Mesenchymal stem cell (in vitro differentiated cells and primary cell): ENCODE results near the gene LPCAT1.
"Not testable (repeated sequence)": the region's sequence is repeated elsewhere in the genome, so short reads cannot be mapped to it uniquely, and the experiment has no call there.

ENCODE experiments used
- DNase-seq: peaks from one replicate; pipeline ENCODE4 v3.0.0-alpha.2; 2013
- H2AFZ ChIP-seq: one replicate; pipeline ENCODE4 v1.6.1; 2013; ENCODE audit warnings: low read depth, mild to moderate bottlenecking, control low read depth, inconsistent platforms, low read length, moderate library complexity
- H2AK5ac ChIP-seq: 2 replicates; pipeline ENCODE4 v1.6.1; 2013; ENCODE audit warnings: low read length, moderate library complexity, mild to moderate bottlenecking, inconsistent platforms; ENCODE audit not compliant: severe bottlenecking
- H2BK120ac ChIP-seq: one replicate; pipeline ENCODE4 v1.6.1; 2013; ENCODE audit warnings: low read depth, mild to moderate bottlenecking, inconsistent platforms, low read length, moderate library complexity
- H2BK12ac ChIP-seq, 2 experiments: one replicate each; pipeline ENCODE4 v1.6.1; 2013; ENCODE audit warnings: inconsistent platforms in 2 of 2, low read length in 2 of 2, mild to moderate bottlenecking in 2 of 2, moderate library complexity in 2 of 2, control low read depth in 1 of 2
- H2BK15ac ChIP-seq: one replicate; pipeline ENCODE4 v1.6.1; 2013; ENCODE audit warnings: mild to moderate bottlenecking, low read depth, inconsistent platforms; ENCODE audit not compliant: poor library complexity, severe bottlenecking
- H2BK5ac ChIP-seq: 2 replicates; pipeline ENCODE4 v1.6.1; 2013; ENCODE audit warnings: low read depth, mild to moderate bottlenecking, low read length, control low read depth, inconsistent platforms; ENCODE audit not compliant: poor library complexity, severe bottlenecking
- H3K14ac ChIP-seq, 2 experiments: one replicate each; pipeline ENCODE4 v1.6.1; 2013; ENCODE audit warnings: inconsistent platforms in 2 of 2, low read length in 2 of 2, control low read depth in 1 of 2, mild to moderate bottlenecking in 1 of 2, moderate library complexity in 1 of 2
- H3K18ac ChIP-seq, 2 experiments: one replicate each; pipeline ENCODE4 v1.6.1; 2013; ENCODE audit warnings: inconsistent platforms in 2 of 2, low read length in 2 of 2, control low read depth in 1 of 2, low read depth in 1 of 2, mild to moderate bottlenecking in 1 of 2
- H3K23ac ChIP-seq, 2 experiments: one replicate each; pipeline ENCODE4 v1.6.1; 2013; ENCODE audit warnings: inconsistent platforms in 2 of 2, low read length in 2 of 2, mild to moderate bottlenecking in 2 of 2, moderate library complexity in 2 of 2, control low read depth in 1 of 2
- H3K27ac ChIP-seq: 2 replicates; pipeline ENCODE4 v1.5.1; 2013; ENCODE audit warnings: mild to moderate bottlenecking, moderate library complexity, low read length, control low read depth, inconsistent platforms; ENCODE audit not compliant: poor library complexity, severe bottlenecking
- H3K27me3 ChIP-seq, 2 experiments: 2 replicates each; pipeline versions ENCODE4 v1.6.1 to v1.7.0; 2013; ENCODE audit warnings: low read length in 2 of 2, mild to moderate bottlenecking in 2 of 2, moderate library complexity in 2 of 2, control low read depth in 1 of 2, inconsistent platforms in 1 of 2; ENCODE audit not compliant: control insufficient read depth in 1 of 2, insufficient read depth in 1 of 2
- H3K36me3 ChIP-seq, 2 experiments: 2 replicates each; pipeline versions ENCODE4 v1.6.1 to v1.7.0; 2013; ENCODE audit warnings: low read length in 2 of 2, control low read depth in 1 of 2, inconsistent platforms in 1 of 2, low read depth in 1 of 2, mild to moderate bottlenecking in 1 of 2; ENCODE audit not compliant: insufficient read depth in 2 of 2, control insufficient read depth in 1 of 2
- H3K4ac ChIP-seq, 2 experiments: one replicate each; pipeline ENCODE4 v1.6.1; 2013; ENCODE audit warnings: inconsistent platforms in 2 of 2, low read length in 2 of 2, mild to moderate bottlenecking in 2 of 2, moderate library complexity in 2 of 2, control low read depth in 1 of 2, low read depth in 1 of 2
- H3K4me1 ChIP-seq: 2 replicates; pipeline ENCODE4 v1.6.1; 2013; ENCODE audit warnings: low read depth, low read length, control low read depth; ENCODE audit not compliant: control insufficient read depth, insufficient read depth
- H3K4me2 ChIP-seq: 2 replicates; pipeline ENCODE4 v1.6.1; 2013; ENCODE audit warnings: low read length, mild to moderate bottlenecking, inconsistent platforms; ENCODE audit not compliant: poor library complexity, severe bottlenecking
- H3K4me3 ChIP-seq, 2 experiments: 2 replicates each; pipeline versions ENCODE4 v1.5.1 to v1.7.0; 2013; ENCODE audit warnings: low read length in 2 of 2, mild to moderate bottlenecking in 2 of 2, control low read depth in 1 of 2, low read depth in 1 of 2; ENCODE audit not compliant: insufficient read depth in 1 of 2
- H3K79me1 ChIP-seq: replicated peaks from 2 replicates; pipeline ENCODE4 v1.6.1; 2013; ENCODE audit warnings: mild to moderate bottlenecking, control low read depth, low read length, inconsistent platforms; ENCODE audit not compliant: poor library complexity, severe bottlenecking
- H3K9ac ChIP-seq: 2 replicates; pipeline ENCODE4 v1.7.0; 2013; ENCODE audit warnings: mild to moderate bottlenecking, low read length, moderate library complexity
- H3K9me3 ChIP-seq: 2 replicates; pipeline ENCODE4 v1.7.0; 2013; ENCODE audit warnings: mild to moderate bottlenecking, low read length; ENCODE audit not compliant: control insufficient read depth
- H4K8ac ChIP-seq: one replicate; pipeline ENCODE4 v1.6.1; 2013; ENCODE audit warnings: inconsistent platforms, mild to moderate bottlenecking, low read length, moderate library complexity
- H4K91ac ChIP-seq: one replicate; pipeline ENCODE4 v1.6.1; 2013; ENCODE audit warnings: mild to moderate bottlenecking, low read length, inconsistent platforms
- WGBS: methylation state at CpG from one replicate; pipeline ENCODE4 v1.1.7; 2013; ENCODE audit warnings: mixed read lengths; 5-methylcytosine and 5-hydroxymethylcytosine counted together

Gene LPCAT1

DNA sequence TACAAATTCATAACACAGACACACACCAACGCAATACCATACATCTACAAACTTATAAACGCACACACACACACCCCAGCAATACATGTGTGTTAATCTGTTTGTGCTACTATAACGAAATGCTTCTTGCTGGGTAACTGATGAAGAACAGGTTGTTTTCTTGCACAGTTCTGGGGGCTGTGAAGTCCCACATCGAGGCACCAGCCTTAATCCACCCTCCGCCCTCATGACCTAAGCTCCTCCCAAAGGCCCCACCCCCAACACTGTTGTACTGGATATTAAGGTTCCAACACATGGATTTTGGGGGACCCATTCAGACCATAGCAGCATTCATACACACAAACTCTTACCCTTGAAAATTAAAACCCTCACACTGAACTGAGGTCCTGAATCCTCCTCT, 38.8 kb upstream of the LPCAT1 start:
- H3K18ac ChIP-seq = no peak overlapping the region
- H4K91ac ChIP-seq = no peak overlapping the region
- H3K4me1 ChIP-seq = peaks cover 37% of the 10 kb centered on the region
- no peak overlapping the region for H2BK5ac ChIP-seq
- H3K14ac ChIP-seq = no peak overlapping the region
- H2AK5ac ChIP-seq = no peak overlapping the region
- H3K9ac ChIP-seq = no peak overlapping the region
- no peaks in the 10 kb centered on the region for H3K9me3 ChIP-seq
- H2AFZ ChIP-seq = no peak overlapping the region
- no peak overlapping the region for H4K8ac ChIP-seq
- no peak overlapping the region for H2BK15ac ChIP-seq
- no peak overlapping the region for H3K4me2 ChIP-seq
- no peak overlapping the region for H3K23ac ChIP-seq
- H2BK120ac ChIP-seq = no peak overlapping the region
- H3K27me3 ChIP-seq = peaks cover 0 to 6% of the 10 kb centered on the region in 2 experiments
- H3K4me3 ChIP-seq = no peak overlapping the region
- no peaks in the 10 kb centered on the region for H3K36me3 ChIP-seq
- H3K4ac ChIP-seq = no peak overlapping the region
- no peak overlapping the region for H2BK12ac ChIP-seq
- DNase-seq = no peak
- H3K79me1 ChIP-seq = no peaks in the 10 kb centered on the region
- 98% methylated on average over 3 of the region's 5 CpGs for WGBS
- H3K27ac ChIP-seq = no peak overlapping the region

DNA sequence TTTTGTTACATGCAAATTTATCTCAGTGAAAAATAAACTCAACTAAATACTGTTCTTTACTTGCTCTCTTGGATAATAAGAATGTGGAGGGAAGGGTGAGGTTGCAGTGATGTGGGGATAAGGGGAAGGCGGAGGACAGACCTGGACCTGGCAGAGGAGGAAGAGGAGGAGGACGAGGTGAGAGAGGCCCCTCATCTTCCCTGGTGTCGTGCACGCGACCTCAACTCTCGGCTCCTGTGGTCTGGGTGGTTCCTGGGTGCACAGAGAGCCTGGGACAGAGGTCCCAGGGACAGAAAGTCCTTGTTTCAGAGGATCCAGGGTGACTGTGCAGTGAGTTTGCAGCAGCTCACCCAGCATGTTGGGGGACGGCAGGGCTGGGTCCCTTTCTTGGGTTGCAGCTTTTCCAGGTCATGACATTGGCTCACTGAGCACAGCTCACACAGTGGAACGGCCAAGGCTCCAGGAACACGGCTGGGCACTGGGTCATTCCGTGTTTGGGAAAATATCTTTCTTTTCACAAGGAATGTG, 37.7 kb upstream of the LPCAT1 start:
- Histone ChIP-seq H3K14ac (peak overlapping the region in 1 of 2 experiments; percentile 66), H3K4me2 (no peak overlapping the region), H3K36me3 (no peaks in the 10 kb centered on the region), H3K79me1 (no peaks in the 10 kb centered on the region), H4K8ac (no peak overlapping the region), H3K4me3 (no peak overlapping the region), H3K18ac (no peak overlapping the region), H2BK120ac (no peak overlapping the region), H3K4me1 (peaks cover 39% of the 10 kb centered on the region), H2AK5ac (no peak overlapping the region), H2AFZ (no peak overlapping the region), H2BK15ac (no peak overlapping the region), H3K27me3 (peaks cover 0 to 6% of the 10 kb centered on the region in 2 experiments), H2BK12ac (no peak overlapping the region), H3K23ac (no peak overlapping the region), H2BK5ac (no peak overlapping the region), H3K9me3 (no peaks in the 10 kb centered on the region), H3K4ac (no peak overlapping the region), H3K27ac (no peak overlapping the region), H3K9ac (no peak overlapping the region), H4K91ac (no peak overlapping the region)
- DNase-seq = no peak
- WGBS = 93% methylated on average over 10 of the region's 10 CpGs

DNA sequence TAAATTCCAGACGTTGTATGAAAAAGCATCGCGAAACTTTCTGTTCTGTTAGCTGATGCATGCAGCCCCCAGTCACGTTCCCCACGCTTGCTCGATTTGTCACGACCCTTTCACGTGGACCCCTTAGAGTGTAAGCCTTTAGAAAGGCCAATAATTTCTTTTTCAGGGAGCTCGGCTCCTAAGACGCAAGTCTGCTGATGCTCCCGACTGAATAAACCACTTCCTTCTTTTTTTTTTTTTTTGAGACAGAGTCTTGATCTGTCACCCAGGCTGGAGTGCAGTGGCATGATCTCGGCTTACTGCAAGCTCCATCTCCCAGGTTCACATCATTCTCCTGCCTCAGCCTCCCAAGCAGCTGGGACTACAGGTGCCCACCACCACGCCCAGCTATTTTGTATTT, 36.7 kb upstream of the LPCAT1 start:
- not testable (repeated sequence) for H3K18ac ChIP-seq, H3K4ac ChIP-seq, H3K4me2 ChIP-seq, H2BK12ac ChIP-seq, H2BK15ac ChIP-seq, H4K91ac ChIP-seq, H3K4me3 ChIP-seq, H3K27me3 ChIP-seq, H3K27ac ChIP-seq, DNase-seq, H3K9ac ChIP-seq, H2AK5ac ChIP-seq, H2BK5ac ChIP-seq, H2BK120ac ChIP-seq, H2AFZ ChIP-seq, H3K9me3 ChIP-seq, H3K36me3 ChIP-seq, H3K79me1 ChIP-seq, H3K23ac ChIP-seq, H4K8ac ChIP-seq, H3K14ac ChIP-seq
- H3K4me1 ChIP-seq = peaks cover 39% of the 10 kb centered on the region
- 86% methylated on average over 12 of the region's 13 CpGs for WGBS

DNA sequence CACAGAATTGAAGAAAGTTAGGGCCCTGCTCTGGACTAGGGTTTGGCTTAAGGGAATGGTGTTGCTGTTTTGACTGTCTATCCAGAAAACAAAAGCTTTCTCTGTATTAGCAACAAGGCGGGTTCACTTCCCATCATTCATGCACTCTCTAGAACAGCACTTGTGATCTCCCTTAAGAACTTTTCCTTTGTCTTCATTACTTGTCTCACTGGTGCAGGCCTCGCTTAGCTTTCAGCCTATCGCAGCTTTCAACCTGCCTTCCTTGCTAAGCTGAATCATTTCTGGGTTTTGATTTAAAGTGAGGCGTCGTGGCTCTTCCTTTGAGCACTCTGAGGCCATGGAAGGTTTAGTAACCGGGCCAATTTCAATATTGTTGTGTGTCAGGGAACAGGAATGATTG, 35.2 kb upstream of the LPCAT1 start:
- Histone ChIP-seq H3K4me1 (peaks cover 40% of the 10 kb centered on the region), H2BK12ac (no peak overlapping the region), H3K79me1 (no peaks in the 10 kb centered on the region), H4K91ac (no peak overlapping the region), H3K9me3 (no peaks in the 10 kb centered on the region), H3K23ac (no peak overlapping the region), H2AFZ (no peak overlapping the region), H2BK5ac (no peak overlapping the region), H3K4me3 (no peak overlapping the region), H2AK5ac (no peak overlapping the region), H3K18ac (no peak overlapping the region), H3K27ac (no peak overlapping the region), H4K8ac (no peak overlapping the region), H2BK15ac (no peak overlapping the region), H3K14ac (no peak overlapping the region), H3K36me3 (no peaks in the 10 kb centered on the region), H2BK120ac (no peak overlapping the region), H3K9ac (no peak overlapping the region), H3K4me2 (no peak overlapping the region), H3K4ac (no peak overlapping the region), H3K27me3 (peaks cover 0 to 6% of the 10 kb centered on the region in 2 experiments)
- DNase-seq = no peak
- 83% methylated on average over 6 of the region's 6 CpGs for WGBS
